H1 (cell line): Measurements from ENCODE around the gene MRPL42. TPM values are rescaled to one million over a fixed set of nuclear protein-coding genes. Genes with fewer than 3 reads are reported as not detected.

Experiments used
- MAFK ChIP-seq: IDR thresholded peaks from 2 replicates; pipeline ENCODE4 v1.6.1; 2012; ENCODE audit warnings: low read depth, mild to moderate bottlenecking, improper control_type of control experiment, low read length
- NRF1 ChIP-seq: IDR thresholded peaks from 2 replicates; pipeline ENCODE4 v1.6.1; 2011; ENCODE audit warnings: mild to moderate bottlenecking, low read depth, low read length, improper control_type of control experiment
- PHF8 ChIP-seq: fragments of 200-600 bp; sonication (generic); conservative IDR thresholded peaks from 2 replicates; pipeline ENCODE4 v1.7.1; 2012; ENCODE audit warnings: low read depth, mild to moderate bottlenecking, inconsistent platforms, low read length, moderate library complexity
- RAD21 ChIP-seq, 2 experiments: IDR thresholded peaks in 1 of 2; conservative IDR thresholded peaks in 1 of 2; 2 replicates each; pipeline ENCODE4 v1.6.1; 2011; ENCODE audit warnings: low read depth in 2 of 2, low read length in 2 of 2, improper control_type of control experiment in 1 of 2, inconsistent platforms in 1 of 2, mild to moderate bottlenecking in 1 of 2, moderate library complexity in 1 of 2
- SIX5 ChIP-seq: IDR thresholded peaks from 2 replicates; pipeline ENCODE4 v1.6.1; 2011; ENCODE audit warnings: mild to moderate bottlenecking, low read depth, low read length
- SP1 ChIP-seq: IDR thresholded peaks from 2 replicates; pipeline ENCODE4 v1.6.1; 2011; ENCODE audit warnings: low read depth, low read length
- polyA plus RNA-seq, 7 experiments: library from polyadenylated mRNA; depleted of rRNA in 3 of 7; stranded (reverse) in 5 of 7; unstranded in 2 of 7; fragments of >200 nt in 5 of 7; fragments of 200-250 nt in 2 of 7; gene quantifications; 1 replicate in 5 of 7; 2 replicates in 1 of 7; 4 replicates in 1 of 7; pipeline versions ENCODE4 v1.2.1 to v1.2.3, GENCODE V29; 2011 to 2013; ENCODE audit warnings: missing spikeins in 2 of 7, mixed read lengths in 2 of 7
- total RNA-seq: library from RNA; stranded (reverse); fragmentation: NEBNext Ultra II Directional; extraction: Animal tissue kit (Norgen Biotek cat#: 25700); gene quantifications from 2 replicates; pipeline ENCODE4 v1.2.1, GENCODE V29; 2021
- TF ChIP-seq, protein P1 (sequence below), 3 experiments: IDR thresholded peaks; 1 replicate in 2 of 3; 2 replicates in 1 of 3; pipeline versions ENCODE4 v1.5.1 to v1.6.1; 2011; ENCODE audit warnings: low read length in 3 of 3, mild to moderate bottlenecking in 3 of 3, inconsistent platforms in 2 of 3, low read depth in 1 of 3, moderate library complexity in 1 of 3; ENCODE audit not compliant: insufficient read depth in 1 of 3; ENCODE audit errors: control extremely low read depth in 1 of 3

The MRPL42 gene
- total and polyA plus RNA-seq, 2 of the 8 experiments (the other 6 are each of a cell fraction or from before 2014, with no cell fraction given): 110 to 176 TPM

DNA sequence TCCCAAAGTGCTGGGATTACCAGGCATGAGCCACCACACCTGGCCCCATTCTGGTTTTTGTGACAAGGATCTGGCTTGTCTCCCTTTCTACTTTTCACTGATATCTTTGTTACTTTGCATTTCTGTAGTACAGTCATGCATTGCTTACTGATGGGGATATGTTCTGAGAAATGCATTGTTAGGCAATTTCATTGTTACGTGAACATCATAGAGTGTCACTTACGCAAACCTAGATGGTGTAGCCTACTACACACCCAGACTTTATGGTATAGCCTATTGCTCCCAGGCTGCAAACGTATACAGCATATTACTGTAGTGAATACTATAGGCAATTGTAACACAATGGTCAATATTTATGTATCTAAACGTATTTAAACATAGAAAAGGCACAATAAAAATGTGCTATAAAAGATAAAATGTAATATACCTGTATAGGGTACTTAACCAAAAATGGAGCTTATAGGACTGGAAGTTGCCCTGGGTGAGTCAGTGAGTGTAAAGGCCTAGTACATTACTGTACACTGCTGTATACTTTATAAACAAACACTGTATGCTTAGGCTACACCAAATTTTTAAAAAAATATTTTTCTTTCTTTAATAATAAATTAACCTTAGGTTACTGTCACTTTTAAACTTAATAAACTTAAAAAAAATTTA lies 16.0 kb downstream of the MRPL42 start (continued):
- TF ChIP-seq, protein P1, sequence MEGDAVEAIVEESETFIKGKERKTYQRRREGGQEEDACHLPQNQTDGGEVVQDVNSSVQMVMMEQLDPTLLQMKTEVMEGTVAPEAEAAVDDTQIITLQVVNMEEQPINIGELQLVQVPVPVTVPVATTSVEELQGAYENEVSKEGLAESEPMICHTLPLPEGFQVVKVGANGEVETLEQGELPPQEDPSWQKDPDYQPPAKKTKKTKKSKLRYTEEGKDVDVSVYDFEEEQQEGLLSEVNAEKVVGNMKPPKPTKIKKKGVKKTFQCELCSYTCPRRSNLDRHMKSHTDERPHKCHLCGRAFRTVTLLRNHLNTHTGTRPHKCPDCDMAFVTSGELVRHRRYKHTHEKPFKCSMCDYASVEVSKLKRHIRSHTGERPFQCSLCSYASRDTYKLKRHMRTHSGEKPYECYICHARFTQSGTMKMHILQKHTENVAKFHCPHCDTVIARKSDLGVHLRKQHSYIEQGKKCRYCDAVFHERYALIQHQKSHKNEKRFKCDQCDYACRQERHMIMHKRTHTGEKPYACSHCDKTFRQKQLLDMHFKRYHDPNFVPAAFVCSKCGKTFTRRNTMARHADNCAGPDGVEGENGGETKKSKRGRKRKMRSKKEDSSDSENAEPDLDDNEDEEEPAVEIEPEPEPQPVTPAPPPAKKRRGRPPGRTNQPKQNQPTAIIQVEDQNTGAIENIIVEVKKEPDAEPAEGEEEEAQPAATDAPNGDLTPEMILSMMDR (IDR thresholded peaks at IDR 0.05; ENCODE audit: control extremely low read depth in 1 of 3, insufficient read depth in 1 of 3, low read depth in 1 of 3, low read length in 3 of 3): no peak
- TF ChIP-seq NRF1 (no peak), MAFK (no peak), PHF8 (no peak), RAD21 (IDR thresholded peaks at IDR 0.05 in 1 of 2, conservative IDR thresholded peaks at IDR 0.05 in 1 of 2; ENCODE audit: low read depth in 2 of 2, low read length in 2 of 2) (no peak), SP1 (no peak), SIX5 (no peak)
